GM18517 (cell line): ENCODE results near the gene PIK3CD.

Source experiments
- ATAC-seq: cut with Tn5 transposase; IDR thresholded peaks from one replicate; pipeline ENCODE4 v1.9.1; 2021; ENCODE audit warnings: mild to moderate bottlenecking, moderate library complexity; ENCODE audit not compliant: unreplicated experiment

Gene PIK3CD

DNA sequence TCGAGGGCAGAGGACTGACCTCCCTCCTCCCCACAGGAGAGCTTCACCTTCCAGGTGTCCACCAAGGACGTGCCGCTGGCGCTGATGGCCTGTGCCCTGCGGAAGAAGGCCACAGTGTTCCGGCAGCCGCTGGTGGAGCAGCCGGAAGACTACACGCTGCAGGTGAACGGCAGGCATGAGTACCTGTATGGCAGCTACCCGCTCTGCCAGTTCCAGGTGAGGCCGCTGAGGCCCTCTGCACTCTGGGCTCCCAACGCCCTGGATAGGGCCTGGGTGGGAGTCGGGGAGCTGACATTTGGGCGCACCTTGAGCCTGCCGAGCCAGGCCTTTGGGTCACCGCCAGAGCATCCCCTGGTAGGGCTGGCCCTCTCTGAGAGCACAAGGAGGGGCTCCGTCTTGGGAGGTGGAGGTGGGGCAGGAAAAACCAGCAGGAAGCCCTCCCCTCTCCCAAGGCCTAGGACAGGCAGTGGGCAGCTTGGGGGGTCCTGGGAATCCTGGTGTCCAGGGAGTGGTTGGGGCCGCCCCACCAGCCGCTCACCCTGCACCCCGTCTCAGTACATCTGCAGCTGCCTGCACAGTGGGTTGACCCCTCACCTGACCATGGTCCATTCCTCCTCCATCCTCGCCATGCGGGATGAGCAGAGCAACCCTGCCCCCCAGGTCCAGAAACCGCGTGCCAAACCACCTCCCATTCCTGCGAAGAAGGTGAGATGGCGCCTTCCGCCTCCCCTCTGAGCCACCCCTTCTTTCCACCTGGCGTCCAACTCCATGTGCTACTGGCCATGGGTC is 65.1 kb downstream of the PIK3CD start:
- ATAC-seq, result no peak

DNA sequence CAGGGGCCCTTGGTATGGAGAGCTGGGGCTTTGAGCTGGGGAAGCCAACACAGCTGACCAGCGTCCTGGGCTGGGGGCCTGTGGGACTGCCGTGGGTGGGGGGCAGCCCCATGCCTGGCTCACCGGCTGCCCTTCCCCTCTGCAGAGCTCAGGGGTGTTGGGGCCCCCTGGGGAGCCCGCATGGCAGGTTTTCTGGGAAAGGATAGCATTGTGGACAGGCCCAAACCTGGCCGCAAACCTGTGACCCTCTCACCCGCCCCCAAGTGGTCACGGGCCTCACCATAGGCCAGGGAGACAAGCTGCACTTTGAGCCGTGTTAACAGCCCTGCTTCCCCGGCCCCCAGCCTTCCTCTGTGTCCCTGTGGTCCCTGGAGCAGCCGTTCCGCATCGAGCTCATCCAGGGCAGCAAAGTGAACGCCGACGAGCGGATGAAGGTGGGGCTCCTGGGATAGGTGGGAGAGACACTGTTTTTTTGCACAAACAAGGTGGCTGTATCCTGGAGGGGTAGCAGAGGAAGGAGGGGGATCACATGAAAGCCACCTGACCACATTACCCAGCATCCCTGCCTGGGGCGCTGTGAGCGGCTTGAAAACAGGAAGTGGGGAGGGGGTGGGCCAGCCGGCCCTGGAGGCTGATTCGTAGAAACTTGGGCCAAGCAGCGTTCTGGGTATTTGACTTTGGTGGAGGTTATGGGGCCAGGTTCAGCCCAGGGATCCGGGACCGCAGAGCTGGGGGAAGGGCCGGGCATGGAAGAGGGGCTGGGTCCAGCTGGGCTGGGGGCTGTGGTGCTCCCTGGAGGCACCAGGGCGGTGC is 65.9 kb downstream of the PIK3CD start:
- ATAC-seq, result peak; percentile 53

GRCh38 chr1:9718006-9718680 is 66.6 kb downstream of the PIK3CD start:
- no peak for ATAC-seq

DNA sequence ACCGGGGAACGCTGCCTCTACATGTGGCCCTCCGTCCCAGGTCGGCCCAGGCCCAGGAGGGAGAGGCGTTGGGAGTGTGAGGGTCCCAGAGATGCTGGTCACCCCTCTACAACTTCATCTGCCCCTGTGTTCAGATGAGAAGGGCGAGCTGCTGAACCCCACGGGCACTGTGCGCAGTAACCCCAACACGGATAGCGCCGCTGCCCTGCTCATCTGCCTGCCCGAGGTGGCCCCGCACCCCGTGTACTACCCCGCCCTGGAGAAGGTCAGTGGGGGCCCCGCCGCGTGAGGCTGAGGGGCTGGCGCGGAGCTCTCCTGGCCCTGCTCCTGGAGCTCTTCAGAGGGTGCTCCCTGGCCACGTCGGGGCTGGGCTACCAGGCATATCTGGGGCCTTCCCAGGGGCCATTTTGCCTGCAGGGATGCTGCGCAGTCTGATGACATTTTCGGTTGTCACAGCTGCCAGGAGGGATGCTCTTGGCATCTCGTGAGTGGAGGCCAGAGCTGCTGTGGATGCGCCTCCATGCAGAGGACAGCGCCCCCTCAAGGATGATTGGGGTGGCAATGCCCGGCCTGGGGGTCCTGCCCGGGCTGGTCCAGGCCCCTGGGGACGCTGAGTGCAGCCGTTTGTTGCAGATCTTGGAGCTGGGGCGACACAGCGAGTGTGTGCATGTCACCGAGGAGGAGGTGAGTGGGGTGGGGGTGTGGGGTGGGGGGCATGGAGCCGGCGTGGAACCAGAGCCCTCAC is 68.6 kb downstream of the PIK3CD start:
- no peak for ATAC-seq

DNA sequence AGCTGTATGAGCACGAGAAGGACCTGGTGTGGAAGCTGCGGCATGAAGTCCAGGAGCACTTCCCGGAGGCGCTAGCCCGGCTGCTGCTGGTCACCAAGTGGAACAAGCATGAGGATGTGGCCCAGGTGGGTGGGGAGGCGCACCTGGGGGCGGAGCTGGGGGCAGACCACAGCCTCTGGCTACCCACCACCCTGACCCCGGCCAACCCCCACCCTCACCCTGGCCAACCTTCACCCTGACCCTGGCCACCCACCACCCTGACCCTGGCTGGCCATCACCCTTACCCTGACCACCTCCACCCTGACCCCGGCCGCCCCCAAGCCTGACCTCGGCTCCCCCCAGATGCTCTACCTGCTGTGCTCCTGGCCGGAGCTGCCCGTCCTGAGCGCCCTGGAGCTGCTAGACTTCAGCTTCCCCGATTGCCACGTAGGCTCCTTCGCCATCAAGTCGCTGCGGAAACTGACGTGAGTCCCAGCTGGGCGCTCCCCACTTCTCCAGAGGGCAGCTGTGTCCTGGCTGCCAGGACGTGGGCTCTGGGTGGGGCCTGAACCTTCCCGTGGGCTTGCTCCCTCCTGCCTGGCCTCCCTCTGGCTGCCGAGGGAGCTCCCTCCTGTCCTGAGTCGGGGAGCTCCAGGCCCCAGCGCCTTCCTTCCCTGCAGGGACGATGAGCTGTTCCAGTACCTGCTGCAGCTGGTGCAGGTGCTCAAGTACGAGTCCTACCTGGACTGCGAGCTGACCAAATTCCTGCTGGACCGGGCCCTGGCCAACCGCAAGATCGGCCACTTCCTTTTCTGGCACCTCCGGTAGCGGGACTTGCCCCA is 69.5 kb downstream of the PIK3CD start:
- no peak for ATAC-seq

DNA sequence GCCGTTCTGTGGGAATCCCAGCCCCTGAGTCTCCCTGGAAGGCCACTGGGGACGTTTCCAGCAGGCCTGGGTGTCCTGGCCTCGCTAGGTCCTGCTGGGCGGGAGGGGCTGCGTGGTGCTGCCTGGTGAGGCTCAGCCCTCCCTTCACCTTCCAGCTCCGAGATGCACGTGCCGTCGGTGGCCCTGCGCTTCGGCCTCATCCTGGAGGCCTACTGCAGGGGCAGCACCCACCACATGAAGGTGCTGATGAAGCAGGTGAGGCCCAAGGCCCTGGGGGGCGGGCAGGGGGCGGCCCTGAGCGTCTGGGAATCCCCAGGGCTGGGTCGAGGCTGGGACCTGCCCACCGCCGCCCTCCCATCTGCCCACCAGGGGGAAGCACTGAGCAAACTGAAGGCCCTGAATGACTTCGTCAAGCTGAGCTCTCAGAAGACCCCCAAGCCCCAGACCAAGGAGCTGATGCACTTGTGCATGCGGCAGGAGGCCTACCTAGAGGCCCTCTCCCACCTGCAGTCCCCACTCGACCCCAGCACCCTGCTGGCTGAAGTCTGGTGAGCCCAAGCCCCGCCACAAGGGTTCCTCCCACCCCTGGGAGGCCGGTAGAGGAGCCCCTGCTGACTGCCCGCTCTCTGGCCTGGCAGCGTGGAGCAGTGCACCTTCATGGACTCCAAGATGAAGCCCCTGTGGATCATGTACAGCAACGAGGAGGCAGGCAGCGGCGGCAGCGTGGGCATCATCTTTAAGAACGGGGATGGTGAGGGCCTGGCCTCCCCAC is 70.3 kb downstream of the PIK3CD start:
- no peak for ATAC-seq

DNA sequence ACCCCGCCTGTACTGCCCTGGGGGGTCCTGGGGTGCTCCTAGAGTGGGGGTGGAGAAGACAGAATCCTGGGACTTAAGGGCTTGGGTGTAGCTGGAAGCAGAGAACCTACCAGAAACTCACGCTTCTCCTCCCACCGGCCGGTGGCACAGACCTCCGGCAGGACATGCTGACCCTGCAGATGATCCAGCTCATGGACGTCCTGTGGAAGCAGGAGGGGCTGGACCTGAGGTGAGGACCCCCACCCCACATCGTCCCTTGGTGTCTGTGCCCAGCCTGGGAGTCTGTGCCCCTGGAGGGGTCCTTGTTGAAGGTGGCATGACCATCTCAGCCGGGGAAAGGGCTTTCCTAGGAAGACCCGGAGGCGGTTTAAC is 70.8 kb downstream of the PIK3CD start:
- ATAC-seq, result no peak

DNA sequence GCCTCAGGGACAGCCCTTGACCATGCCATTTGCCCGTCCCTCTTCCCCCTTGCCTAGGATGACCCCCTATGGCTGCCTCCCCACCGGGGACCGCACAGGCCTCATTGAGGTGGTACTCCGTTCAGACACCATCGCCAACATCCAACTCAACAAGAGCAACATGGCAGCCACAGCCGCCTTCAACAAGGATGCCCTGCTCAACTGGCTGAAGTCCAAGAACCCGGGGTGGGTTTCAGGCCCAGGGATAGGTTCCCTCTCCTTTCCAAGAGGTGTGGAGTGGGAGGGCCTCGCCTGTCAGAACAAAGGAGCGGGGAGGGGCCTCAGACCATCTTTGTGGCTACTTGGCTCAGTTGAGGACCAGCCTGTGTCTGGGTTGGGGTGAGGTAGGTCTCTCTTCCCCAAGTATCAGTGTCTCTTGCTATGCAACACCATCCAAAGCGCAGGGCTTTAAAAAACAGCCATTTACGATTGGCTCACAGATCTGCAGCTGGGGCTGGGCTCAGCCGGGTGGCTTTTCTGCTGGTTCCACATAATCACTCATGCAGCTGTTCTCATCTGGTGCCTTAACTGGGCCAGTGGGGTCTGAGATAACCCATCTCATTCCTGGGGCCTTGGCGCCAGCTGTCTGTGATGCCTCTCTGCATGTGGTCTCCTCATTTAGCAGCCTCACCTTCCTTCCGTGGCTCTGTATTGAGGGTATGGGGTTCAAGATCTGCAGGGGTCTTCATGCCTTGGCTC is 71.7 kb downstream of the PIK3CD start:
- ATAC-seq, result no peak

DNA sequence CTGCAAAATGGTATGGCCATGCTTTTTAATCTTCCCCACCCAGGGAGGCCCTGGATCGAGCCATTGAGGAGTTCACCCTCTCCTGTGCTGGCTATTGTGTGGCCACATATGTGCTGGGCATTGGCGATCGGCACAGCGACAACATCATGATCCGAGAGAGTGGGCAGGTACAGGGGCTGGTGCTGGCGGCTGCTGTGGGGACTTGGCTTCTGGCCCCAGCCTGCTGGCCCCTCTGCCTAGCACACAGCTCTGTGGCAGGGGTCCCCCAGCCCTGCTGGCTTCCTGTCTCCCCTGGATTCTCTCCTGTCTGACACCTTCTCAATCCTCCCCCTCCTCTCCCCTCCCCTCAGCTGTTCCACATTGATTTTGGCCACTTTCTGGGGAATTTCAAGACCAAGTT is 72.4 kb downstream of the PIK3CD start:
- no peak for ATAC-seq

GRCh38 chr1:9724706-9725476 is 73.4 kb downstream of the PIK3CD start:
- ATAC-seq, result no peak

DNA sequence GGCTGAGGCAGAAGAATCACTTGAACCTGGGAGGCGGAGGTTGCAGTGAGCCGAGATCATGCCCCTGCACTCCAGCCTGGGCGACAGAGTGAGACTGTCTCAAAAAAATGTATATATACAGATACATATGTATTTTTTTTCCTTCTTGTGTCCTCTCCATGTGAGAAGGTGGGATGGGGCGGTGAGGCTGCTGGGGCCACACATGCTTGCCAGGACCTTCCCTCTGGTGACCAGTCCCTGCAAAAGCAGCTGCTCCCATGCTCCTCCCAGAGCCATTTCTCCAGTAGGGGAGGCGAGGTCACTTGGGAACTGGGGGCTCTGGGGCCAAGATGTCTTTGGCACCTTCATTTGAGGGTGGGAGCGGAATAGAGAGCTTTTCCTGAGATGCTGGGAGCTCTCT is 74.9 kb downstream of the PIK3CD start:
- ATAC-seq, result no peak

DNA sequence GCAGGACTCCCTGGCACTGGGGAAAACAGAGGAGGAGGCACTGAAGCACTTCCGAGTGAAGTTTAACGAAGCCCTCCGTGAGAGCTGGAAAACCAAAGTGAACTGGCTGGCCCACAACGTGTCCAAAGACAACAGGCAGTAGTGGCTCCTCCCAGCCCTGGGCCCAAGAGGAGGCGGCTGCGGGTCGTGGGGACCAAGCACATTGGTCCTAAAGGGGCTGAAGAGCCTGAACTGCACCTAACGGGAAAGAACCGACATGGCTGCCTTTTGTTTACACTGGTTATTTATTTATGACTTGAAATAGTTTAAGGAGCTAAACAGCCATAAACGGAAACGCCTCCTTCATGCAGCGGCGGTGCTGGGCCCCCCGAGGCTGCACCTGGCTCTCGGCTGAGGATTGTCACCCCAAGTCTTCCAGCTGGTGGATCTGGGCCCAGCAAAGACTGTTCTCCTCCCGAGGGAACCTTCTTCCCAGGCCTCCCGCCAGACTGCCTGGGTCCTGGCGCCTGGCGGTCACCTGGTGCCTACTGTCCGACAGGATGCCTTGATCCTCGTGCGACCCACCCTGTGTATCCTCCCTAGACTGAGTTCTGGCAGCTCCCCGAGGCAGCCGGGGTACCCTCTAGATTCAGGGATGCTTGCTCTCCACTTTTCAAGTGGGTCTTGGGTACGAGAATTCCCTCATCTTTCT is 75.5 kb downstream of the PIK3CD start:
- no peak for ATAC-seq

DNA sequence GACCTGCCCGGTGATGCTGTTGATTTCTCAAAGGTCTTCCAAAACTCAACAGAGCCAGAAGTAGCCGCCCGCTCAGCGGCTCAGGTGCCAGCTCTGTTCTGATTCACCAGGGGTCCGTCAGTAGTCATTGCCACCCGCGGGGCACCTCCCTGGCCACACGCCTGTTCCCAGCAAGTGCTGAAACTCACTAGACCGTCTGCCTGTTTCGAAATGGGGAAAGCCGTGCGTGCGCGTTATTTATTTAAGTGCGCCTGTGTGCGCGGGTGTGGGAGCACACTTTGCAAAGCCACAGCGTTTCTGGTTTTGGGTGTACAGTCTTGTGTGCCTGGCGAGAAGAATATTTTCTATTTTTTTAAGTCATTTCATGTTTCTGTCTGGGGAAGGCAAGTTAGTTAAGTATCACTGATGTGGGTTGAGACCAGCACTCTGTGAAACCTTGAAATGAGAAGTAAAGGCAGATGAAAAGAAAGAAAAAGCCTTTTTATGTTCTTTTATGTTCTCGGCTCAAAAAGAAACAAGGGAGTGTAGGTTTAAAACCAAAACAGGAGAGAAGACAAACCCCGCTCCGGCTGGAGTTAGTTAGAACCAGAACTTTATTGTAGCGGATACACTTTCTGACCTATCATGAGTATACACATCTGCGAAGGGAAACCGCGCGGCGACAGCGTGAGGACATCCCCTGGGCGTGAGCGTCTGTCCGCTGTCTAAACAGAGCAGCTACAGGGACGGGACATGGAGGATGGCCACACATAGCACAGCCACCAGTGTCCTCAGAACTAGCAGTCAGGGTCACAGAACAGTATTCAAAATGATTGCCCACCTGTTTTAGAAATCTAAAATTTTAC is 77.1 kb downstream of the PIK3CD start:
- ATAC-seq, result no peak

DNA sequence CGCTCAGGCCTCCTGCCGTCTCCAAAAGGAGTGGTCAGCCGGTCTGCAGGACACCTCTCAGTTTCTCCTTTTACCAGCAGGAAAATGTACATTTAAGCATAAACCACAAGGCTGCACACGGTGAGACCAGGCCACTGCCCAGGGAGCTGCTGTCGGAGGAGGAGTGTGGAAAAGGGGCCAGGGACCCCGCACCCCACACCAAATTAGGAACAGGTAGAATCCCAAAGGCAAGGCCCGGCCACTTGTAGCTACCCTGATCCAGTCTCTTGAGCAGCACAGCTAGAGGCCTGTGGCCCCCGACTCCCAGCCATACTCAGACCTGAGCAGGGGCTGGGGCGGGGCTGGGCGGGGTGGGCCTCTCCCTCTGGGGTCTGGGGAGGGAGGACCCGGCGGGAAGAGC is 78.0 kb downstream of the PIK3CD start:
- ATAC-seq, result no peak

GRCh38 chr1:9730096-9730901 is 78.8 kb downstream of the PIK3CD start:
- ATAC-seq, result no peak

DNA sequence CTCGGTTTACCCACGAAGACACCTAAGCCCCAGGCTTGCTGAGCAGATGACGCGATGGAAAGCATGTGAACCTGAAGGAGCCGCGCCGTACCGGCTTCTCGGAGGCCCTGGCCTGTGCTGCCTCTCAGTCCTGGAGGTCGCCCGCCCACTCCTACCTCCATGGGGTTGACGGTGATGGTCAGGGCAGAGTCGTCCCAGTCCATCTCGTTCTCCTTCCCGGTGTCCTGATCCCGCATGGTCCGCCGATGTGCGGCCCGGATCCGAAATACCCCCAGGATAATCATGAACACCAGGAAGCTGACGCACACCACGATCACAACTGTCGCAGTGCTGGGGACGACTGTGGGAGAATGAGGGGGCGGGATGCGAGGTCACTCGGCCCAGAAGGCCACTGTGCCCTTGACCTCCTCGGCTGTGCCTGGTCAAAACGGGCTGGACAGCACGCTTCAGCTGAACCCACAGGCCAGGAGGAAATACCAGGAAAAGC is 79.6 kb downstream of the PIK3CD start:
- no peak for ATAC-seq
